KMS-11 (cell line): Measurements from ENCODE around the gene MBD6.

Experiments used
- H2AFZ ChIP-seq: fragments of 200-600 bp; sonication (generic); 2 replicates; pipeline ENCODE4 v1.6.1; 2016; ENCODE audit warnings: antibody characterized with exemption, mixed run types, low read depth
- H3K27ac ChIP-seq: fragments of 200-600 bp; sonication (generic); 2 replicates; pipeline ENCODE4 v1.6.1; 2016; ENCODE audit warnings: mild to moderate bottlenecking, mixed run types
- H3K27me3 ChIP-seq: fragments of 200-600 bp; sonication (generic); 2 replicates; pipeline ENCODE4 v1.6.1; 2017; ENCODE audit warnings: mild to moderate bottlenecking, low read depth, mixed run types, moderate library complexity; ENCODE audit not compliant: insufficient read depth
- H3K36me3 ChIP-seq: fragments of 200-600 bp; sonication (generic); 2 replicates; pipeline ENCODE4 v1.6.1; 2017; ENCODE audit warnings: mild to moderate bottlenecking, mixed run types; ENCODE audit not compliant: insufficient read depth
- H3K4me1 ChIP-seq: fragments of 200-600 bp; sonication (generic); 2 replicates; pipeline ENCODE4 v1.6.1; 2016; ENCODE audit warnings: mild to moderate bottlenecking, low read depth, mixed run types; ENCODE audit not compliant: poor library complexity, severe bottlenecking
- H3K4me2 ChIP-seq: fragments of 200-600 bp; sonication (generic); 2 replicates; pipeline ENCODE4 v1.7.0; 2016; ENCODE audit warnings: mild to moderate bottlenecking, mixed run types
- H3K4me3 ChIP-seq: fragments of 200-600 bp; sonication (generic); IDR thresholded peaks from 2 replicates; pipeline ENCODE4 v1.6.1; 2017; ENCODE audit warnings: low read depth, low read length, mixed read lengths; ENCODE audit not compliant: insufficient read depth
- H3K79me2 ChIP-seq: fragments of 200-600 bp; sonication (generic); 2 replicates; pipeline ENCODE4 v1.6.1; 2016; ENCODE audit warnings: low read depth, mixed run types; ENCODE audit not compliant: insufficient read depth
- H3K9ac ChIP-seq: fragments of 200-600 bp; sonication (generic); 2 replicates; pipeline ENCODE4 v1.6.1; 2016; ENCODE audit warnings: mild to moderate bottlenecking, mixed run types
- H4K20me1 ChIP-seq: fragments of 200-600 bp; sonication (generic); 2 replicates; pipeline ENCODE4 v1.6.1; 2016; ENCODE audit warnings: mild to moderate bottlenecking, mixed run types; ENCODE audit not compliant: insufficient read depth
- TF ChIP-seq, protein P1 (sequence below): fragments of 200-600 bp; sonication (generic); conservative IDR thresholded peaks from 2 replicates; pipeline ENCODE4 v1.6.1; 2017; ENCODE audit warnings: low read depth, mild to moderate bottlenecking, antibody characterized with exemption, low read length, moderate library complexity, mixed read lengths

MBD6 gene

DNA sequence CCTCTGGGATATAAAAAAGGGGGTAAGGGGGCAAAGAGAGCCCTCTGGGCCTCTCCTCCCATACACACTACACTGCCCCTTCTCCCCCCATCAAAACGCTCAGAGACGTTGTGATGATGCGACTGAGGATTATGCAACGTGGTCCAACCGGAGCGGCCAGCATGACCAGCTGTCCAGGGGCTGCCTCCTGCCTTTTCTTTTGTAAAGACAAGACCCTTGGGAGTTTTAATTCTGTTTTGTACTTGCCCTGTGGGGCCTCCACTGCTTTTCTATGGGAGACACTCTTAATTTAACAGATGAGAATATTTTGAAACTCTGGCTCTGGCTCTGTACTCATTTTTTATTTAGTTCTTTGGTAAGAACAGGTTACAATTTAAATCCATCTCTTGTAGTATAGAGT is 7.2 kb downstream of the MBD6 start:
- no peaks in the 10 kb centered on the region for H3K27me3 ChIP-seq
- no peak overlapping the region for H3K4me3 ChIP-seq
- no peaks in the 10 kb centered on the region; the same call in 1 of the 2 replicates for H4K20me1 ChIP-seq
- no peak overlapping the region for H3K4me2 ChIP-seq
- no peak overlapping the region; the same call in 1 of the 2 replicates for H3K27ac ChIP-seq
- TF ChIP-seq, protein P1, sequence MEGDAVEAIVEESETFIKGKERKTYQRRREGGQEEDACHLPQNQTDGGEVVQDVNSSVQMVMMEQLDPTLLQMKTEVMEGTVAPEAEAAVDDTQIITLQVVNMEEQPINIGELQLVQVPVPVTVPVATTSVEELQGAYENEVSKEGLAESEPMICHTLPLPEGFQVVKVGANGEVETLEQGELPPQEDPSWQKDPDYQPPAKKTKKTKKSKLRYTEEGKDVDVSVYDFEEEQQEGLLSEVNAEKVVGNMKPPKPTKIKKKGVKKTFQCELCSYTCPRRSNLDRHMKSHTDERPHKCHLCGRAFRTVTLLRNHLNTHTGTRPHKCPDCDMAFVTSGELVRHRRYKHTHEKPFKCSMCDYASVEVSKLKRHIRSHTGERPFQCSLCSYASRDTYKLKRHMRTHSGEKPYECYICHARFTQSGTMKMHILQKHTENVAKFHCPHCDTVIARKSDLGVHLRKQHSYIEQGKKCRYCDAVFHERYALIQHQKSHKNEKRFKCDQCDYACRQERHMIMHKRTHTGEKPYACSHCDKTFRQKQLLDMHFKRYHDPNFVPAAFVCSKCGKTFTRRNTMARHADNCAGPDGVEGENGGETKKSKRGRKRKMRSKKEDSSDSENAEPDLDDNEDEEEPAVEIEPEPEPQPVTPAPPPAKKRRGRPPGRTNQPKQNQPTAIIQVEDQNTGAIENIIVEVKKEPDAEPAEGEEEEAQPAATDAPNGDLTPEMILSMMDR: no peak
- H3K36me3 ChIP-seq: peaks cover 10% of the 10 kb centered on the region; the same call in 1 of the 2 replicates
- H3K4me1 ChIP-seq: peaks cover 7% of the 10 kb centered on the region
- H2AFZ ChIP-seq: no peak overlapping the region
- peaks cover 1% of the 10 kb centered on the region for H3K79me2 ChIP-seq
- H3K9ac ChIP-seq: no peak overlapping the region

DNA sequence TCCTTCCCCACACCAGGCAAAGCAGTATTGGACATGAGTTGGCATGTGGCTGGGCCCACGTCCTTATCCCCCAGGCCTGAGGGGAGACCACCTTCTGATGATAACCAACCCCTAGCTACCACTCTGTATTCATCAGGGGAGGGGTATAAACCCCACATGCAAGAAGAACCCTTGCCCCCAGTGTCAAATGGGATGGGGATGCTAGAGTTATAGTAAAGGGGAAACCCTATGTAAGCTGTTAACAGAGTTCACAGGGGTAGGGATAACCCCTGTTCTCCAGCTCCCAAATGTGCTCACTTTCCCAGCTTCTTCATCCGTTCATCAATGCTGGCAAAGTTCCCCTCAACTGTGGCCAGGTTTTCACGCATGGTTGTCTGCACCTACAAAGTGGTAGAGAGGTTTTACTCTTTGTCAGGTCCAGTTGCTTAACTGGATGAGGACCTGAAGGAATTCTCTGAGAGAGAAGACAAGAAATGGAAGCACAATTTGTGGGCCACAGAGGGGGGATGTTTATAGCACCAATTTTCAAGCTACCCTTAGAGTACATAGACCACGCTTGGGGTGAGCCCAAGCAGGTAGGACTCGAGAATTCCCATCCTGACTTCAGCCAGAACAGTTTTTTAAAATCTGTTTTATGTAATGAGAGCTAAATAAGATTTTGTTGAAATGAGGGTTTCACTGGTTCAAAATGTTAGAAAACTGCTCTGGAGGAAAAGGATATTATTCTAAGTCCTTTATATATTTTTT is 7.9 kb downstream of the MBD6 start:
- H4K20me1 ChIP-seq: no peaks in the 10 kb centered on the region; the same call in 1 of the 2 replicates
- H3K4me1 ChIP-seq: peaks cover 5% of the 10 kb centered on the region
- no peaks in the 10 kb centered on the region for H3K27me3 ChIP-seq
- H3K9ac ChIP-seq: no peak overlapping the region
- H2AFZ ChIP-seq: no peak overlapping the region
- no peaks in the 10 kb centered on the region for H3K79me2 ChIP-seq
- peaks cover 10% of the 10 kb centered on the region; the same call in 1 of the 2 replicates for H3K36me3 ChIP-seq
- TF ChIP-seq, protein P1: no peak
- H3K4me3 ChIP-seq: no peak overlapping the region
- no peak overlapping the region for H3K4me2 ChIP-seq
- H3K27ac ChIP-seq: no peak overlapping the region

DNA sequence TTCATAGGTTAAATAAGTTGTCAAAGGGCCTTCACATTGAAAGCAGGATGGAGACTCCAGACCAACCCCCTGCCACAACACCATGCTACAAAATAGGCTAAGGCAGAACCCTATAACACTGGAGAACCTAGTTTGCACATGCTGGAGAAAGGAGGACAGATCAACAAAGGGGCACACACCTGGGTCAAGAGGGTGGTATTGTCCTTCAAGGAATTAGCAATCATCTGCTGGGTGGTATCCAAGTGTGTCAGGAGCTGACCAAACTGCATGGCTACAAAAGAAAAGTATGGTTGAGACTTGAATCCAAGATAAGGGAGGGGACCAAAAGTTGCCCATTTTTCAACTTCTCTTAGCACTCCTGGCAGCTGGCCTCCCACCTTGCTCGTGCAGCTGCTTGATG is 9.2 kb downstream of the MBD6 start:
- H2AFZ ChIP-seq: no peak overlapping the region
- no peaks in the 10 kb centered on the region; the same call in 1 of the 2 replicates for H4K20me1 ChIP-seq
- TF ChIP-seq, protein P1: no peak
- H3K27ac ChIP-seq: no peak overlapping the region
- H3K9ac ChIP-seq: no peak overlapping the region
- no peak overlapping the region for H3K4me3 ChIP-seq
- no peaks in the 10 kb centered on the region for H3K27me3 ChIP-seq
- peaks cover 10% of the 10 kb centered on the region; the same call in 1 of the 2 replicates for H3K36me3 ChIP-seq
- H3K4me1 ChIP-seq: peaks cover 2% of the 10 kb centered on the region
- no peaks in the 10 kb centered on the region for H3K79me2 ChIP-seq
- no peak overlapping the region for H3K4me2 ChIP-seq

DNA sequence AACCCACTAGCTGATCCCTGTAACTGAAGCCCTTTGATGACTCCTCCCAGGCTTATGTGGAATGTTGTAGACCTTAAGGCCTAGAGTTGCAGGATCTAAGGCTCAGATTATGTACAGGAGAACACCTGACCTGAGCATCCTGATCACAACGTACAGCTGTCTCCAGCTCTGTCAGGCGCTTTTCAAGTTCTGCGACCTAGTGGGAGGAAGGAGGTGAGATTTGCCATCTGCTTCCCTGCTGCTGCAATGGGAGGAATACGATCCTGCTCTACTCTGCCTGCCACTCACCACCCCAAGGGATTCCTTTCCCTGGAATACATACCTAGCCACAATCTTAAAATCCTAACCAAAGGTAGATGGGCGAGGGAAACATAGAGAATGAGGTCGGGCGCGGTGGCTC is 10.5 kb downstream of the MBD6 start:
- H3K4me2 ChIP-seq: no peak overlapping the region
- H3K4me3 ChIP-seq: no peak overlapping the region
- H3K27ac ChIP-seq: no peak overlapping the region
- no peaks in the 10 kb centered on the region for H3K79me2 ChIP-seq
- H2AFZ ChIP-seq: no peak overlapping the region
- H3K36me3 ChIP-seq: peaks cover 10% of the 10 kb centered on the region; the same call in 1 of the 2 replicates
- no peaks in the 10 kb centered on the region; the same call in 1 of the 2 replicates for H4K20me1 ChIP-seq
- no peaks in the 10 kb centered on the region for H3K4me1 ChIP-seq
- H3K9ac ChIP-seq: no peak overlapping the region
- TF ChIP-seq, protein P1: no peak
- H3K27me3 ChIP-seq: no peaks in the 10 kb centered on the region
